GM18870 (cell line): ENCODE data around the gene RAB8B.
A peak's percentile ranks its signal among the peaks of the same experiment; 100 is the strongest.

Experiments
- ATAC-seq: cut with Tn5 transposase; IDR thresholded peaks from one replicate; pipeline ENCODE4 v1.9.1; 2021; ENCODE audit warnings: moderate library complexity; ENCODE audit not compliant: unreplicated experiment

RAB8B gene

DNA sequence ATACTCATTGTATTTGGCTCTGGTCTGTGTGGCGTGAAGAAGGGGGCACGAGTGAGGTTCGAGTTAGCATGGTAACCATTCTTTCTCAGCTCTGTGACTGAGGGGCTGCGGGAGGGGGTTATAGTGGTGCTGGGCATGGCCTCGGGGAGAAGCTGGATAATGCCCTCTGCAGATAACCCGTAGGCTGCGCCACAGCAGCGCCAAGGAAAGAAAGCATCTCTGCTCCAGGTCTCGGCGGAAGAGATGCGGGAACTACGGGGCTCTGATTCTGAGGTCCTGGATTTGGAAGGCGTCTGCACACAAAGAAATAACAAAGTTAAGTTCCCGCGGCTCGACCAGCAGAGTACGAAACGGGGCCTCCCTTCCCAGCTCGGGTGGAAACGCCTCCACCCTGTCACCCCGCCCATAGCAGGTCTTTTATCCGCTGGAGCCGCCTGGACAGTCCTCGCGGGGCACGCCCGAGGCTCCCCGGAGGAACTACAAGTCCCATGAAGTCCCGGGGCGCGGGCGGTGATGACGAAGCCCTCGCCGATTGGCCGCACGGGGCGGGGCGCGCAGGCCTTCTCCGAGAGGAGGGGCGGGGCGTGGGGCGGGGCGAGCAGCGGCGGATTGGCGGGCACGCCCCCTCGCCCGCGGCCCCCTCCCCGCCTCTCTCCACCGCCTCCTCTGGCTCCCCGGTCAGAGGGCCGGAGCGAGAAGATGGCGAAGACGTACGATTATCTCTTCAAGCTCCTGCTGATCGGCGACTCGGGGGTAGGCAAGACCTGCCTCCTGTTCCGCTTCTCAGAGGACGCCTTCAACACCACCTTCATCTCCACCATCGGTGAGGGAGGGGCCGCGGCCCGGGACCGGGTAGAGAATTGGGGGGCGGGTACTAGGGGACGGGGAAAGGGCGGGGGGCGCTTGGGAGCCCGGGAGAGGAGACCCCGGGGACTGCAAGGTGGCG is at the start of gene RAB8B:
Gene RAB8B (plus strand): TSS at position 681 of the 946 bp plus-strand sequence. CDS start 19 bp downstream, at position 700.
- peak; percentile 47 for ATAC-seq

DNA sequence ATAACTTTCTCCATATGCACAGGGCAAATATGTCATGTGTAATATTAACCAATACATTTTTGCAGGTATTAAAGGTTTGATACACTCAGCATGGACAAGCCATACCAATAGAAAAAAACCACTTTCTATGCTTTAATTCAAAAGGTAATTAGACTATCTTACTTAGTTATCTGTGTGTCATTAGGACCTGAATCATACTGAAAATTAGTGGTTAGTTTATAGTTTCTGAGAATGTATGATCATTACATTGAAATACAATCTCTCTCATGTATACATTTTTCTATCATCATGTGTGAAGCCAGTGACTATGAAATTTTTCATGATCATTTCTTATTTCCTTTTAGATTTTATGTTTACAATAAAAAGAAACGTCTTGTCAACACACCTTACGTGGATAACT is 48.5 kb upstream of the RAB8B start:
- no peak for ATAC-seq

DNA sequence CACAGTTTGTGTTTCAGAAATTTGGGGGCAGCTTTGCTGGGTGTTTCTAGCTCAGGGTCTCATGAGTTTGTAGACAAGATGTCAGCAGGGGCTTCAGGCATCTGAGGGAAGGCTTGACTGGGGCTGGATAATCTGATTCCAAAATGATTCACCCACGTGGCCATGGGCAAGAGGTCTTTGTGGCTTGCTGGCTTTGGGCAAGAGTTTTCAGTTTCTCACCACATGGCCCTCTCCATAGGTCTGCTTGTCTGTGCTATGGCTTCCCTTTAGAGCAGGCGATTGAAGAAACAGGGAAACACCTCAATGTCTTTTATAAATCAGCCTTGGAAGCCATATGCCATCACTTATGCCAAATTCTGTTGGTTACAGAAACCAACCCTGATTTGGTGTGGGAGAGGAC is 44.0 kb upstream of the RAB8B start:
- ATAC-seq, result no peak

DNA sequence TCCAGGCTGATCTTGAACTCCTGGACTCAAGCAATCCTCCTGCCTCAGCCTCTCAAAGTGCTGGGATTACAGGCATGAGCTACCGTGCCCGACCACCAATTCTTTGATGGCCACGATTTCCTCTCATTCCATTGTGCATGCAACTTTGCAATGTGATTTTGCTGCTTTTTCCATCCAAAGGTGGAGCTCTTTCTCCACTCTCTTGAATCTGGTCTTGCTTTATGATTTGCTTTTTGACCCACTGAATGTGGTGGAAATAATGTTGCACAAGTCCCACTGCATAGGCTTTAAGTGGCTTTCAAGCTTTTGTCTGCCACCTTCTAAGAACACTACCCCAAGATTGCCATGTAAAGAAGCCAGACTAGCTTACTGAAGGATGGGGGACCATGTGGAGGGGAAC is 42.7 kb upstream of the RAB8B start:
- ATAC-seq, result no peak

DNA sequence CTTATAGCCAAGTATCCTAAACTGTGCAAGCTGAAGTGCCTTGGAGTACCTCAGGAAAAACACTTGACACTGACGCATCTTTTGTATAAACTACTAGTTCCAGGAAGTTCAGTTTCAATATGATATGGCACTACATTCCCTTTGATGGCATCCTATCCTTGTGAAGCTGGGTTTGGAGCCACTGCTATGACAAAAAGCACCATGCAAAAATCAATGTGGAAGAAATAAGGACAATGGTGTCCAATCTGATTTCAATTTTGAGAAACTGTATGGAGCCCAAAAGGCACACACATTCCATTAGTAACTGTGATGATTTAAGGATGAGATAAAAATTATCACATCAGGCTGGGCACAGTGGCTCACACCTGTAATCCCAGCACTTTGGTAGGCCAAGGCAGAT is 37.7 kb upstream of the RAB8B start:
- ATAC-seq, result no peak

DNA sequence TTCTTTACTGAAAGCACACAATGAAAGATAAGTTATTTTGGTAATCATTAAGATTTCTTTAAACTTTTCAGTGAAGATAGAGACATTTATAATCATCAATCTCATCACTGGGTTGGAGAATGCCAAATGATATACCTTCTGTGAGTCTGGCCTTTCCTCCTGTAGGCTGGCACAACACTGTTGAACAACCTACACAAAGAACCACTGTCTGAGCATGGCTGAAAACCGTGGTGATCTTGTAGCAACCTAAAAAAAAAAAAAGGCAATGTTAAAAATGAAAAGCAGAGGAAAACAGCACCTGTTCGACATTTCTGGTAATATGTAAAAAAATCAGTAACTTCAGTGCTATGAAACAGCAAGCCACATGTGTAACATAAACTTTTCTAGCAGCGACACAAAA is 33.9 kb upstream of the RAB8B start:
- no peak for ATAC-seq

DNA sequence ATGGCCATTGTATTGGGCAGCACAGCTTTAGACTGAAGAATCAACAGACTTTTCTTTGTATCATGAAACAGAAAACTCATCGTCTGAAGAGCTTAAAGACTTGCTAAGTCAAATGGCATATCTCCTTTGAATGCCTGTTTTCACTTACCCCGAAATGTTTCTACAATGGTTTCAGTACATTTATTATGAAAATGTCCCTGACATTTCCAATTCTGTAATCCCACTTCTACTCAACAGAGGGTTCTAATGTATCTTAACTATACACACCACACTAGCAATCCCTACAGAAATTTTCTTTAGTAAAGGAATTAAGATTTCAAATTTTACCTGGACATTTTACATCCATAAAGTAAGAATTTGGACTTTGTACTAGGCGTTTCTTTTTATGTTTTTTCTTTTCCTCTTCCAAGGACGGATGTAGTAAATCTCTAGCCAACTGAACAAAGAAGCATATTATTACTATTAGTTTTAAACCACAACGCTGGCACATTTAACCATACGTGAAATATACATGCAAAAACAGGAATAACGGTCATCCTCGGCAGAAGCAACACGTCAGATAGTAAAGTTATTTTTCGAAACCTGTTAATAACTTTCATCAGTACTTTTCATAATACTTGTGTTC is 33.2 kb upstream of the RAB8B start:
- ATAC-seq, result no peak

DNA sequence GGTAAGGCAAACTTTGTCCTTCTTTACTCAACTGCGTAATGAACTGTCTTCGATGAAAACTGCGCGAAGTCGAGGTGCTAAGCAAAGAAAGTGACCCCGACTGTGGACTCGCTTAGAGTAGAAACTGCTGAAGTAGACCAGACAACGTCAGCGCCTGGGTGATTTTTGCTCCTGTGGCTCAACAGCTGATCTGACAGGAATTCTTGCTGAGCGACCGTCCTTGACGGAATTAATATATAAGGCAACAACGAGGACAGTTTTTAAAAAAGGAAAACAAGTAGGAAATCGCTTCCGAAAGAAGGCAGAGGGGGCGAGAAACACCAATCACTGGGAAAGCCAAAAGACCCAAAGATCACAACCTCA is 32.7 kb upstream of the RAB8B start:
- peak; percentile 11 for ATAC-seq

DNA sequence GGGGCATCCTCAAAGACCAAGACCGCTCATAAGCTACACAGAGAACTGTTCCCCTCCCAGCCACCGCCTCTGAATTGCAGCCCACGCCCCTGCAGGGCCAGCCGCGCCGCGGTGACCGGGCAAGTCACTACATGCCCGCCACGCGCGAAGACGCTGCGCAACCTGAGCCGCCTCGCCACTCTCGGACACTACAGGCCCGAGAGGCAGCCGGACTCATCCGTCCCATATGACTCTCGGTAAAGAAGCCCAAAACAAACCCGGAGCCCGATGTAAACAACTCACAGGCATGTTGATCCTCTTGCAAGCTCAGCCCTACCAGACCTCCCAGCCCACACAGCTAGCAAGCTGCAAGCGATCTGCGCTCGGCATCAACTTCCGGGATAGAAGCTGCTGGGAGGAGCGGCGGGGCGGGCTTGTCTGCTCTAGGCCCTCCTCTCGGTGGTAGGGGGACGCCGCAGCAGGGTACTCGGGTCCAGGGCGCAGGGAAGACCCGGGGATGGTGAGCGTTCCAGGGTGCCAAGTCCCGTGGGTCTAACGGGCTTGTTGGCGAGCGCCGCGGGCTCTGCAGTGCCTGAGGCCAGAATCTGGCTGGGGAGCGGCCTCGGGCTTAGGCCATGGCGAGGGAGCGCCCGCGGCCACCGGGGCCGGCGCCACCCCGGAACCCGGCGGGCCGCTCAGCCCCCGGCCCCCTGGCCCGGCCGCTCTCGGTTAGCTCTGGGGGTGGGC is 32.1 kb upstream of the RAB8B start, which contains the start of gene RPS27L:
Gene RPS27L (minus strand): TSS at position 360 of the 726 bp plus-strand sequence. CDS start 72 bp downstream, at position 288.
- ATAC-seq, result peak; percentile 74

DNA sequence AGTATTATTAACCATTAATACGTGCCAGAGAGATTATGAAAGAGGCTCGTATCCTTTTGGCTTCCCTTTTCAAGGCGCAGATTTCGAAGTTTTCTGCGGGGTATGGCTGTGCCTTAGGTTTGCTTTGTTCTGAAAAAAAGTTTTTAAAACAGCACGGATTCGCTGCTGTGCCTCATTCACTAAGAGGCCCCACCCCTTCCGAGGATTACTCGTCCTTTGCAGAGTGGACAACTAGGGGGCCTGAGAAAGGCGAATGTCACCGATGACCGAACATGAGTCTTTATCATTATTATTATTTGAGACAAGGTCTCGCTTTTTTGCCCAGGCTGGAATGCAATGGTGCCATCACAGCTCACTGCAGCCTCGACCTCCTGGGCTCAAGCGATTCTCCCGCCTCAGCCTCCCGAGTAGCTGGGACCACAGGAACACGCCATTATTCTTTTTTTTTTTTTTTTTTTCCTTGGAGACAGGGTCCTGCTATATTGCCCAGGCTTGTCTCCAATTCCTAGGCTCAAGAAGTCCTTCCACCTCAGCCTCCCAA is 31.4 kb upstream of the RAB8B start:
- ATAC-seq, result no peak

DNA sequence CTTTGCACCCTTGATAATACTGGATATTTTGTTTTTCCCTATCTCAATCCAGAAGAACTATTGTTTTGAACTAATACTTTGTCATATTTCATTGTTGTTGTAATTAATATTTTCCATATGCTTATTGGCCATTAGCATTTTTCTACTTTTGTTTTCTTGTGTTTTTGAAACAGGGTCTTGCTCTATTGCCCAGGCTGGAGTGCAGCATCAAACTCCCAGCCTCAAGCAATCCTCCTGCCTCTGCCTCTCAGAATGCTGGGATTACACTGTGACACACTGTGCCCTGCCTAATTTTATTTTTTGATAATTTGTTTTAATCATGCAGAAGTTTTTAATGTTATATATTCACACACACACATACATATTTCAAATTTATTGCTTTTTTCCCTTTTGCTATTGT is 28.8 kb upstream of the RAB8B start:
- ATAC-seq, result no peak

DNA sequence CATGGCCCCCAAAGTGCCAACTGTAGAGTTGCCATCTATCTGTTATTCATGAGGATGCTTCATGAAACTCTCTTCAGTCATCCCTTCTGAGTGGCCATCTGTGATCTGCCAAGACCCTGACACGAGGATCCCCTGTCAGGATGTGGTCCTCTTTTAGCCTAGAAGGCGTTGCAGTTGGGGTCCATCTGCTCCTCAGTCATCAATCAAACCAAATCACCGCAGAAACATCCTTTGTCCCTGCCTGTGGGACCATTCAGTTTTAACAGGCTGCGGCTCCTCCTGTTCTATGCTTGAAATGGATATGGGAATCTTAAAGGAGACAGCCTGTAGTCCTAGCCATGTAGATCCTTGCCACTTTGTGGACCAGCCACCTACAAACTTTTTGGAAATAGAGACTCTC is 26.2 kb upstream of the RAB8B start:
- no peak for ATAC-seq

DNA sequence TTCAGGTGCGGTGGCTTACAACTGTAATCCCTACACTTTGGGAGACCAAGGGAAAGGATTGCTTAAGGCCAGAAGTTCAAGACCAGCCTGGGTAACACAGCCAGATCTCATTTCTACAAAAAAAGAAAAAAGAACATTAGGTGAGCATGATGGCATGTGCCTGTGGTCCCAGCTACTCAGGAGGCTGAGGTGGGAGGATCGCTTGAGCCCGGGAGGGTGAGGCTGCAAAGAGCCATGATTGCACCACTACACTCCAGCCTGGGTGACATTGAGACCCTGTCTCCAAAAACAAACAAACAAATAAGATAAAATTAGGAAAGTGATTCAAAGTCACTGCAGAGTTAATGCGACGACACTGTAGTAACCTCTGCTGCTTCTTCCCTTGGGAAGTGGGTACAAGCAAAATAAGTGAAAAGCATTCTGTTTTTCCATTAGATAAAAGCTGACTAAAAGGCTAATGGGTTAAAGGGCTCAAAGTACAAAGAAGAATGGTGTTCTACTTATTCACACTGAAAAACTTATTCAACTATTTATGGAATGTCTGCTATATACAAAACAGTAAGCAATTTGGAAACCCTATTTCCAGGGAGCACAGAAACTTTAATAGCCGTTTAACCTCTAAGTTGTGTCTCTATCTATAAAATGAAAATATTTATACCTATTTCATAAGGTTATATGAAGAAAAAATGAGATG is 24.1 kb upstream of the RAB8B start:
- ATAC-seq, result no peak

DNA sequence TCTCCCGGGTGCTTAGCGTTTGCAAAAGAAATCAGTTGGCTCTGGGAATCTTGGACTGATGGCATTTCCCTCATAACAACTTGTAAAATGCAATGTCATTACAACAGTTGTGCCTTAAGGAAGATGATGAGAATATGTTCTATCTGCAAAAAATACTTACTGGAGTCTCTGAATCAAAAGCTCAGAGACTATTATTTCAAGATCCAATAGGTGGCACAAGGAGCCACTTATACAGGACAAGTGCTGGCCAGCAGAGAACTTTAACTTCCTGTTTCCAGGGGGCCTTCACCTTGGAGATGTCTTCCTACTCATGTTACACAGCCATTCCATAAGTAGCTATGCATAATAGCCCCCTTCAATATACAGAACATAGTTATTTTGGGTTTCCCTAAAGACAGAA is 23.2 kb upstream of the RAB8B start:
- no peak for ATAC-seq

DNA sequence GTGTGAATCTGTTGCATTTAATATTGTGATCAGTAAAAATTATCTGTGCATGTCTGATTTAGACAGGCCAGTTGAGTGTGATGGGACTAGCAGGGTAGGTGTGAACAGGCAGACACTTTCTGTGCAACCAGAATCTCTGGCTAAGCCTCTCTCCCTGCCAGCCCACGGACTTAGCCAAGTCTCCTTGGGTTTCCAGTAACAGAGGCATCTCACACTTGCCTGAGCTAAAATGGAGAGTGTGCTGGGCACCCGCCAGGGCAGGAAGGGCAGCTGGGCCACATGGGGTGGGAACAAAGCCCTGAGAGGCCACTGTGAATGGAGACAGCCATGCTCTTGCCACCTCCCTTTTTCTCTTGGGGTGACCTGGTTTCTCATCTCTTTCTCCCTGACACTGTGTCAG is 19.6 kb upstream of the RAB8B start:
- no peak for ATAC-seq

DNA sequence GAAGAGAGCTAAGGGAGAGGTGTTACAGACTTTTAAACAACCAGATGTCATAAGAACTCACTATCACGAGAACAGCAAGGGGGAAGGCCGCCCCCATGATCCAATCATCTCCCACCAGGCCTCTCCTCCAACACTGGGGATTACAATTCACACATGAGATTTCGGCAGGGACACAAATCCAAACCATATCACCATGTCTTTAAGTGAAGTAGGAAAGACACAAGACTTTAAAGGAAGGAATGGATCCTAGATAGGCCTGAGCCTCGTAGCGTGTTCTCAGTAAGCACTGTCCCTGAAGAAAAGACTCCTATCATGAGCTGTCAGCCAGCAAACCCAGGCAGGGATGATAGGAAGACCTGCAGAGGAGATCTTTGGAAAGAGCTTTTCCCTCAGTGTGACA is 17.0 kb upstream of the RAB8B start:
- ATAC-seq, result no peak

DNA sequence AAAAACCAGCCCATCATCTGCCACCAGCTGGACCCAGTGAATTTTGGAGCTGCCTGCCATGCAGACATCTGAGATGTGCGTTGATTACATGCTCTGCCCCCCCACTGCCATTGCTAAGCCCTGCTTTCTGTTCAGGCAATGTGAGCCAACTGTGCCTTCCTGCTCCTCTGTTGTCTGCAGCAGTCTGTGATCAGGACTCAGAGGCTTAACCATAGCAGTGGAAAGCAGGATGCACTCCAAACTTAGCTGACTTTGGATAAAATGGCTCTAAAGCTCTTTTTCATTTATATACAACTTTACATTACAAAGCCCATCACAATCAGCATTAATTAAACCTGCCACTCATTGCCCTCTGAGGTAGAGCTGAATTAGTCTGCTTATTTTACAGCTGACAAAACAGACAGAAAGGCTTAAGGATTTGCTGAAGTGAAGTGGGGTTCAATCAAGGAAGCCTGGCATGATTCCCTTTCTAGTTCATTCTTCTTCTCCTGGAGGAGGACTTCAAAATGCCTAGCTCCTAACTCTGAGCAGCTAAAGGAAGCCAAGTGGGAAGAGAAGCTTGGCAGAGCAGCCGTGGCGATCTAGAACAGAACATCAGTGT is 16.5 kb upstream of the RAB8B start:
- ATAC-seq, result no peak

DNA sequence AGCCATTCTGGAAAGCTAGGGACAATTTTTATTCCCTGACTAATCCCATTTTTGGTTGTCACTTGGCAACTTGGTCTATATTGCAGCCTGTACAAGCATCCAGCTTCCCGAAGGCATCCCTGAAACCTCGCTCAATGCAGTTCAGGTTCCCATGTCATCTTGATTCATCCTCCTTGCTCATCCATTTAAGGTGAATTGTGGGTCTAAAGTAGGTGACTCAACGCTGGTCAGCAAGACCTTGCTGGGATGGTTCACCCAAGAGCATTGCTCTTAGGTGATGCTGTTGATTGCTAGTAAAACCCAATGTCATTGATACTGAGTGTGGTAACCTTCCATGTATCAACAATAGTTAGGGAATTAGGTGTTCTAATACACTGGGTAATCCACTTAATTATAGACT is 13.1 kb upstream of the RAB8B start:
- ATAC-seq, result no peak

DNA sequence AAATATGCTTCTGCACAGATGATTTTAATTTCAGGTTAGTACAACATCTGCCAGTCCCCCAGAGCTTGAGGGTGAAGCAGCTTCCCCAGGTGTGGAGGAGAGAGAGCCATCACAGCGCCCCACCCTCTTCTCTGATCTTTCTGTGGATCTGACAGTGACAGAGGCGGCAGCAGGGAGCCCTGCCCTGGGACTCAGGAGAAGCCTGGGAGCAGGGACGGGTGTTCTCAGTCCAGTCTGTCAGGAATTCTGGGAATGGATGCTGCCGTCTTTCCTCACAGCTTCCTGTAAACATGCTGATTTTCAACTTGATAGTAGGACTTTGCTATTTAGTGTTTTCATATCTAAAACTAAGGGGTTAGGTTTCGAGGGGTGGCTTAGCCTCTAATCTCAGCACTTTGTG is 11.4 kb upstream of the RAB8B start:
- ATAC-seq, result no peak

DNA sequence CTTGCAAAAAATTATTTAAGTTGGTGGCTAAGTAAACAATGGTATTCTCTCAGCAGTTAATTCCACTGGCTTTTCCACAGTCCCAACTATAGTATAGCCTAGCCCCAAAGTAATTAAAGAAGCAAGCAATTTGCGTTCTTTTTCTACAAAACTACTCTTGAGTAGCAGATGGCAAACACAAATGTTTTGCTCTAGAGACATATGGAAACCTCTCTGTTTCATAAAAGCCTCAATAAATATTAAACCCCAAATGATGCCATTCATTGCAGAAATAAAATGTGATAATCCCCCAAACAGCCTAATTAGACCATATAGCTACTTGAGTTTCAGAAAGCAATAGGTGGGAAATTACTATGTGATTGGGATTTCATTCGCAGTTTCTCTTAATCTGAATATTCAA is 8.7 kb upstream of the RAB8B start:
- ATAC-seq, result no peak
